LoVo (cell line): ENCODE data around the gene B3GAT1.

Source experiments
- DNase-seq: peaks from one replicate; pipeline ENCODE4 v3.0.0-alpha.2; 2016; ENCODE audit warnings: low spot score

The B3GAT1 gene

GRCh38 chr11:134390706-134391569 lies 21.1 kb downstream of the B3GAT1 start:
- DNase-seq = no peak

GRCh38 chr11:134389464-134390180 lies 22.4 kb downstream of the B3GAT1 start:
- no peak for DNase-seq

GRCh38 chr11:134388590-134388989 lies 23.5 kb downstream of the B3GAT1 start:
- DNase-seq = no peak

- no peak for DNase-seq
These were observed 24.5 kb downstream of the B3GAT1 start for GRCh38 chr11:134387501-134387900.

- DNase-seq = no peak
These were observed 25.1 kb downstream of the B3GAT1 start for GRCh38 chr11:134386945-134387344.

GRCh38 chr11:134385774-134386565 lies 26.1 kb downstream of the B3GAT1 start:
- no peak for DNase-seq

- no peak for DNase-seq
These were observed 26.9 kb downstream of the B3GAT1 start for GRCh38 chr11:134385171-134385570.

- no peak for DNase-seq
These were observed 27.6 kb downstream of the B3GAT1 start for GRCh38 chr11:134384406-134384805.

- DNase-seq = no peak
These were observed 28.3 kb downstream of the B3GAT1 start for GRCh38 chr11:134383576-134384221.

GRCh38 chr11:134382830-134383229 lies 29.2 kb downstream of the B3GAT1 start:
- no peak for DNase-seq

- DNase-seq = no peak
These were observed 29.8 kb downstream of the B3GAT1 start for GRCh38 chr11:134382257-134382656.

GRCh38 chr11:134380785-134381184 lies 31.3 kb downstream of the B3GAT1 start:
- DNase-seq = no peak

GRCh38 chr11:134380229-134380628 lies 31.8 kb downstream of the B3GAT1 start:
- DNase-seq = no peak

GRCh38 chr11:134379241-134379640 lies 32.8 kb downstream of the B3GAT1 start:
- DNase-seq = no peak

- DNase-seq = no peak
These were observed 34.2 kb downstream of the B3GAT1 start for GRCh38 chr11:134377876-134378275.

GRCh38 chr11:134376150-134376921 lies 35.7 kb downstream of the B3GAT1 start:
- DNase-seq = no peak

- no peak for DNase-seq
These were observed 37.0 kb downstream of the B3GAT1 start for GRCh38 chr11:134374891-134375550.

- no peak for DNase-seq
These were observed 37.9 kb downstream of the B3GAT1 start for GRCh38 chr11:134374171-134374570.

GRCh38 chr11:134373591-134374052 lies 38.4 kb downstream of the B3GAT1 start:
- DNase-seq = no peak

- no peak for DNase-seq
These were observed 39.1 kb downstream of the B3GAT1 start for GRCh38 chr11:134372961-134373360.

- no peak for DNase-seq
These were observed 39.5 kb downstream of the B3GAT1 start for GRCh38 chr11:134372536-134372935.
